ENCODE results near the gene DTX3.

DNA sequence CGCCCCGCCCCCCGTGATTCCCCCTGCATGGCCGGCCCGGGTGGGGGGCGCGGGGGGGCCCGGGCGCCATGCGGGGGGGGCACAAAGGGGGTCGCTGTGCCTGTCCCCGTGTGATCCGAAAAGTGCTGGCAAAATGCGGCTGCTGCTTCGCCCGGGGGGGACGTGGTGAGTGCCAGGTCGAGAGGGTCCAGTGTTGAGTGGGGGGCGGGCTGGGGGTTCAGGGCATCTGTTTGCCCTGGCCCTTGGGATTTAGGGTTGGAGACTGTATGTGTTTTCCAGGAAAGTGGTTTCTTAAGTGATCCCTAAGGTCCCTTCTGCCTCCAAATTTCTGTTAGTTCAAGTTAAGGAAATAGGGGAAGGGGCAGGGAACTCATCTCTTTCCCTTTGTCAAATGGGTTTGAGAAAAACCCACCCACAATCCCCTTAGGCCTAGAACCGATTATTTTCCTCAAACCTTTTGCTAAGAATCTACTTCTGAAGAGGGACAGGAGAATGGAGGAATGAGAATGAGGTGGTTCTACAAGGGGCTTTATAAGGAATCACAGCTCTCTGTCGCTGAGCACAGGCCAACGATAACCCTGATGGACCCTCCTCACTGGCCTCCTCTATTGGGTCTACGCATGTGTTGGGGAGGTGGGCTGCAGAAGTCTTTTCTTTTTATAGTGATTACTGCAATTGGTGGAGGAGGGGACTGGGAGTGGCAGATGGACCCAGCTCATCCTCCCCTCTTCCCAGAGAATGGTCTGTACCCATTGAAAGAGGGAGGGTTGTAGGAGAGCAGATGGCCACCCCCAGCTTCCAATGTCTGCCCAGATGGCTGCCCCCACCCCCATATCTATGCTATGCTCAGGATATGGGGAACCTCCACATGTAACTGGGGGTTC lies 7.4 kb downstream of the DTX3 start:
- TF ChIP-seq BHLHE40 (IDR thresholded peaks at IDR 0.05; ENCODE audit: borderline replicate concordance) (no peak), ZNF384 (IDR thresholded peaks at IDR 0.05) (no peak), SUZ12 (IDR thresholded peaks at IDR 0.05) (no peak), TARDBP (IDR thresholded peaks at IDR 0.05) (no peak), FOXK2 (IDR thresholded peaks at IDR 0.05) (no peak), SP1 (IDR thresholded peaks at IDR 0.05) (no peak), FOXM1 (IDR thresholded peaks at IDR 0.05; ENCODE audit: borderline replicate concordance) (no peak), L3MBTL2 (conservative IDR thresholded peaks at IDR 0.05) (no peak), HDGF (IDR thresholded peaks at IDR 0.05; ENCODE audit: borderline replicate concordance) (no peak), FOXA1 (IDR thresholded peaks at IDR 0.05) (no peak)
